ENCODE measurements around the gene P3H3. TPM values are rescaled to one million over a fixed set of nuclear protein-coding genes. Genes with fewer than 3 reads are reported as not detected.

P3H3 gene
- total and polyA plus RNA-seq, 9 of the 15 experiments (the other 6 are each of a cell fraction or from before 2014, with no cell fraction given): 0.03 to 15.0 (median 4.8) TPM

GRCh38 chr12:6834873-6835272 lies 6.7 kb downstream of the P3H3 start (continued):
- TF ChIP-seq RNF219 (CRISPR knock-in tag; IDR thresholded peaks at IDR 0.05) (no peak), NFIC (IDR thresholded peaks at IDR 0.05) (no peak), ETV6 (IDR thresholded peaks at IDR 0.05; ENCODE audit: borderline replicate concordance in 1 of 2, low read depth in 2 of 2, low read length in 1 of 2) (no peak), ETV6 (CRISPR knock-in tag; IDR thresholded peaks at IDR 0.05; ENCODE audit: borderline replicate concordance) (no peak), EZH2 (IDR thresholded peaks at IDR 0.05; ENCODE audit: borderline replicate concordance, low read depth, low read length) (no peak), TAF9B (IDR thresholded peaks at IDR 0.05; ENCODE audit: partially characterized antibody) (no peak), SRSF9 (IDR thresholded peaks at IDR 0.05; ENCODE audit: borderline replicate concordance, low read depth, low read length) (no peak)

- 94% methylated on average over 10 of the region's 16 CpGs for WGBS (ENCODE audit: insufficient coverage, low coverage, missing lambda C conversion rate)
- FAIRE-seq (no peak), ATAC-seq (no peak), DNase-seq (ENCODE audit: extremely low read depth in 1 of 4, low spot score in 3 of 4) (no peak)
- Histone ChIP-seq H3K27me3 (ENCODE audit: control insufficient read depth in 2 of 2, insufficient read depth in 2 of 2, low read length in 2 of 2) (no peaks in the 10 kb centered on the region), H3K4me2 (ENCODE audit: insufficient read depth, low read length) (no peak overlapping the region), H3K9ac (ENCODE audit: insufficient read depth in 1 of 2, low read depth in 2 of 2, low read length in 2 of 2) (no peak overlapping the region), H3K9me3 (replicated peaks; ENCODE audit: control insufficient read depth, insufficient read depth, low read depth, low read length) (no peaks in the 10 kb centered on the region), H3K4me3 (no peak overlapping the region), H3K36me3 (ENCODE audit: control insufficient read depth, insufficient read depth, low read length) (peaks cover 57% of the 10 kb centered on the region; the same call in 2 of the 3 replicates), H2AFZ (ENCODE audit: low read depth, low read length) (no peak overlapping the region), H4K20me1 (replicated peaks; ENCODE audit: control insufficient read depth, insufficient read depth, low read length) (no peaks in the 10 kb centered on the region; the same call in 1 of the 2 replicates), H3K27ac (ENCODE audit: extremely low read depth, low read depth, low read length) (no peak overlapping the region), H3K9me1 (ENCODE audit: control insufficient read depth, insufficient read depth, low read length) (no peaks in the 10 kb centered on the region), H3K4me1 (replicated peaks in 1 of 2; ENCODE audit: control insufficient read depth in 2 of 2, insufficient read depth in 2 of 2, low read length in 2 of 2) (peaks cover 3 to 39% of the 10 kb centered on the region in 2 experiments; a peak in 4 of 5 replicates), H3K79me2 (ENCODE audit: control insufficient read depth, insufficient read depth, low read length) (no peaks in the 10 kb centered on the region)
- CTCF ChIA-PET (ENCODE audit: low intra/inter-chr PET ratio): no interaction called here
- in situ Hi-C loops (cut with MboI) (no loop called here), intact Hi-C loops (cut with micrococcal nuclease) (no loop called here)
- BruUV-seq (replicated peaks): no TSS peak
- POLR2A ChIA-PET: interaction anchor here (0.6 to 1.2 kb wide), 3 partner anchors 10 to 859 kb away, joined by 3 to 5 read pairs (median 3); partner anchors contain the start of gene GDF3
- TF ChIP-seq RCOR1 (IDR thresholded peaks at IDR 0.05; ENCODE audit: borderline replicate concordance in 1 of 2, low read depth in 2 of 2, low read length in 2 of 2) (no peak), ZNF407 (IDR thresholded peaks at IDR 0.05; ENCODE audit: low read depth) (no peak), CREB1 (IDR thresholded peaks at IDR 0.05) (no peak), CREB1 (CRISPR knock-in tag; IDR thresholded peaks at IDR 0.05) (no peak), FOXP1 (CRISPR knock-in tag; IDR thresholded peaks at IDR 0.05) (no peak)
Measured at GRCh38 chr12:6836851-6837250, 8.6 kb downstream of the P3H3 start.

Measured in K562 (cell line).